GM18511 (cell line): ENCODE results near the gene LUC7L.
"Not testable (repeated sequence)": the region's sequence is repeated elsewhere in the genome, so short reads cannot be mapped to it uniquely, and the experiment has no call there.

ENCODE experiments used
- ATAC-seq: cut with Tn5 transposase; IDR thresholded peaks from one replicate; pipeline ENCODE4 v1.9.1; 2021; ENCODE audit warnings: mild to moderate bottlenecking, moderate library complexity; ENCODE audit not compliant: unreplicated experiment

The LUC7L gene

GRCh38 chr16:234468-235305 lies 5.4 kb upstream of the LUC7L start, which contains the start of gene FAM234A:
Gene FAM234A, plus strand, starts transcription at chr16:234821. Its CDS starts 19,593 bp downstream, at chr16:254414.
- ATAC-seq, result peak; percentile 87

DNA sequence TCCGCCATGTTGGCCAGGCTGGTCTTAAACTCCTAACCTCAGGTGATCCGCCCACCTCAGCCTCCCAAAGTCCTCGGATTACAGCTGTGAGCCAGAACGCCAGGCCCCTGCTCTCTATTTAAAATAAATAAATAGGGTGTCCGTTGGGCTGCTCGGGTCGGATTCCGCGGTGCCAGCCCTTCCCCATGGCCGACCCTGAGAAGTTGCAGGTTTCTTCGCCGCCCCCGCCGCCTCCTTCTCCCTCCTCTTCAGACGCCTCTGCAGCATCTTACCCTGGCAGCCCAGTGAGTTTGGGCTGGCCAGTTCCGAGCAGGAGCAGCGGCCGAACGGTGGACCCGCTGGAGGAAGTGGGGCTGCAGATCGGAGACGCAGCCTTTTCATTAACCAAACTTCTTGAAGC lies 1.7 kb upstream of the LUC7L start:
- no peak for ATAC-seq

GRCh38 chr16:230351-230750 lies 1.1 kb upstream of the LUC7L start:
- not testable (repeated sequence) for ATAC-seq

GRCh38 chr16:229731-230281 lies 557 bp upstream of the LUC7L start:
- no peak for ATAC-seq

DNA sequence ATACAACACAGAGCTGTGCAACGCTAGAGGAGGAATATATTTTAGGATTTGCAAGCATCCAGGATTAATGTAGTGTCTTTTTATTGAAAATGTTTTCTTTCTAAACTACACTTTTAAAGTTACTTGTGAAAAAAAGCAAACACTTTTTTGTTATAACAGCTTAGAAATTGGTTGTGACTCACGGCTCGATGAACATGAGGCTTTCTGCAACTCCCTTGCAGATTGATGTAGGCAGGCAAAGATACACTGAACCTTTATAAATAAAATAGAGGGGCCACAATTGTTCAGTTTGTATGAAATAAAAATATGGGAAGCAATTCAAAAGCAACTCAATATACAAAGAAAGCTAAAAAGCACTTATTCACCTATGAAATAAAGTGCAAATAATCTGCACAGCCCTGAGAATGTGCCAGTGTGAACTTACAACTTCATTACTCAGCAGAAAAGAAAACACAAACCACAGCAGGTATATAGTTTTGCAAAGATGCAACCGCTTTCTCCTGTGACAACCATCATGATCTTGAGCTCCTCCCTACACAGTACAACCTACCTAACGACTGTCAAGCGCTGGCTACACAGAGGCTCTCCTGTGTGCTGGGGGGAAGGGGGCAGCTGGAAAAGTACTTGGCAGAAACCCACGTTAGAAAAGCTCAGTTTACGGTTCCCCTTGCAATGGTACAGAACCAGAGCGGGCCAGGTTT lies 948 bp downstream of the LUC7L start:
- ATAC-seq, result peak; percentile 7

DNA sequence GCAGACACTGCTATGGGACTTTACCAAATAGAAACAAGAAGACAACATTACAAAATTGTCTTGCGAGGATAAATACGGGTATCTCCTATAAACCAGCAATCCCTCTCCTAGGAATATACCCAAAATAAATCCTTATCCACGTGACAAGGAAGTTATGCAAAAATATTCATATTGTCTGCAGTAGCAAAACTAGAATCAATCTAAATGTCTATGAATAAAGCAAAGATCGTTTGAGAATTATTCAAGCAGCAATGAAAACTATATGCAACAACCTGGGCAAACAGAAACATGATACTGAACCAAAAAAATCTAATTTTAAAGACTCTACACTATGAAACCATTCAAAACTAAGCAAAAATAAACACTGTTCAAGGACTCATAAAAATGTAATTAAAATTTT lies 9.2 kb downstream of the LUC7L start:
- no peak for ATAC-seq

- no peak for ATAC-seq
Observed at GRCh38 chr16:212999-213398, 16.2 kb downstream of the LUC7L start.

DNA sequence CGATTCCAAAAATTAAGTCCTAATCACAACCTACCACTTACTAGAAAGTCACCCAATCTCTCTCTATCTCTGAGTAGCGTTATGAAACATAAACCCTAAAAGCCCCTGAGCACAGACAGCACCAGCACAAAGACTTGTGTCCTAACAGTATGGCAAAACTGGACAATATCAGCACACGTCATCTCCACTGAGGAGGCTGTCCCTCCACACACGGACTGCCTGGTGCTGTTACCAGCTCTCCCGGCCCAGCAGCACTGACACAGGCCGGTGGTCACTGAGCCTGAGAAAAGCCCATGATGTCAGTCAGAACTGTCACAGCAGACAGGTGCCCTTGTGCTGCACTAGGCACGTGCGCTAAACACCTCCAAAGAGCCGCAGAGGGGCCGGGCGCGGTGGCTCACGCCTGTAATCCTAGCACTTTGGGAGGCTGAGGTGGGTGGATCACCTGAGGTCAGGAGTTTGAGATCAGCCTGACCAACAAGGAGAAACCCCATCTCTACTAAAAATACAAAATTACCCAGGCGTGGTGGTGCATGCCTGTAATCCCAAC lies 17.5 kb downstream of the LUC7L start:
- not testable (repeated sequence) for ATAC-seq

- not testable (repeated sequence) for ATAC-seq
Observed at GRCh38 chr16:209359-209758, 19.9 kb downstream of the LUC7L start.

DNA sequence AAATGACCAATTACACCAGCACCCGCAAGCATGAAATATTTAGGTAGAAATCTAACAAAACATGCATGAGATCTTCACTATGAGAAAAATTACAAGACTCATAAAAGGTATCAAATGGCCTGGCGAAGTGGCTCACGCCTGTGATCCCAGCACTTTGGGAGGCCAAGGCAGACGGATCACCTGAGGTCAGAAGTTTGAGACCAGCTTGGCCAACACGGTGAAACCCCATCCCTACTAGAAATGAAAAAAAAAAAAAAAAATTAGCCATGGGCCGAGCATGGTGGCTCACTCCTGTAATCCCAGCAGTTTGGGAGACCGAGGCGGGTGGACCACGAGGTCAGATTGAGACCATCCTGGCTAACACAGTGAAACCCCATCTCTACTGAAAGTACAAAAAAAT lies 25.2 kb downstream of the LUC7L start:
- ATAC-seq, result not testable (repeated sequence)

- no peak for ATAC-seq
Observed at GRCh38 chr16:203246-203645, 26.0 kb downstream of the LUC7L start.

GRCh38 chr16:200388-200787 lies 28.9 kb downstream of the LUC7L start:
- ATAC-seq, result no peak

- ATAC-seq, result no peak
Observed at GRCh38 chr16:194516-194915, 34.7 kb downstream of the LUC7L start.

DNA sequence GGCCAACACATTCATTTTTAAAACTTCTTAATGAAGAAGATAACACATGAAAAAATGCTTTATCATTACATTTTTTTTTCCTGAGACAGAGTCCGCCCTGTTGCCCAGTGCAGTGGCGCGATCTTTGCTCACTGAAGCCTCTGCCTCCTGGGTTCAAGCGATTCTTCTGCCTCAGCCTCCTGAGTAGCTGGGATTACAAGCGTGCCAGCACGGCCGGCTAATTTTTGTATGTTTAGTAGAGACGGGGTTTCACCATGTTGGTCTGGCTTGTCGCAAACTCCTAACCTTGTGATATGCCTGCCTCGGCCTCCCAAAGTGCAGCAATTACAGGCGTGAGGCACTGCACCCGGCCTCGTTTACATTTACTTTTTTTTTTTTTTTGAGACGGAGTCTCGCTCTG lies 35.8 kb downstream of the LUC7L start:
- ATAC-seq, result no peak

DNA sequence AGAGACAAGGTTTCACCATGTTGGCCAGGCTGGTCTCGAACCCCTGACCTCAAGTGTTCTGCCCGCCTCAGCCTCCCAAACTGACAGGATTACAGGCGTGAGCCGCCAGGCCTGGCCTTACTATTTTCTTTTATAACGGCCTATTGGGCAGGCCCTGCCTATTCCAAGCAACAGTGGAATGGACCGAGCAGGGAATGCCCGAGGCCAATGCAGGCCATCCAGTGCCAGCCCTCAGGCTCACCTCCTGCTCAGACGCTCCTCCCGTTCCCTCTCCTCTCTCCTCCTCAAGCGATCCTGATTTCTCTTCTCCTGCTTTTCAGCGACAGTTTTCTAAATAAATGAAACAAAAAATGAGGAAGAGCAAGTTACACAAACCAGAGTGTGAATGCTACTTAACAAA lies 36.6 kb downstream of the LUC7L start:
- ATAC-seq, result no peak

- ATAC-seq, result no peak
Observed at GRCh38 chr16:191831-192230, 37.4 kb downstream of the LUC7L start.

DNA sequence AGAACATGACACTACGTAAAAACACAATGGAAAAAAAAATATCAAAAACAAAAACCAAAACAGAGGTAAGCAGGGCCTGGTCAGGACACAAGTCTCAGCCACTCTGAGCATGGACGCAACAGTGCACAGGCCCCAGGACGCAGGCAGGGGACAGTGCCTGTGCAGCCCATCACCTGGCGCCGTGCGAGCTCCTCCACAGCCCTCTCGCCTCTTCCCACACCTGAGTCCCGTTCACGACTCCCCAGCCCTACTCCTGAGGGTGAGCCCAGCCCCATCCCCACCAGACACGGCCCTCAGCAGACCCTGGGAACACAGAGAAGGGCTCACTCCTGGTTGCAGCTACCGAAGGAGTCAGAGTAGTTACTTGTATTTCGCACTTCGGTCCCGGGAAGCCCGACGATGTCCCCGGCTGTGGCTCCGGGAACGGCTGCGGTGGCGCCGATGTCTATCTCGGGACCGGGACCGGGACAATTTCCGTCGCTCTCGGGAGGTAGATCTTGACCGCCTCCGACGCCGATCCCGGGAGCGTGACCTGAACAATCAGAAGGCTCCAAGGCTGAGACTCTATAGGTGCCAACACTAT lies 39.6 kb downstream of the LUC7L start:
- ATAC-seq, result no peak

- no peak for ATAC-seq
Observed at GRCh38 chr16:188674-189073, 40.6 kb downstream of the LUC7L start.

GRCh38 chr16:187330-187729 lies 41.9 kb downstream of the LUC7L start:
- no peak for ATAC-seq

GRCh38 chr16:185691-186090 lies 43.6 kb downstream of the LUC7L start:
- ATAC-seq, result no peak

- ATAC-seq, result no peak
Observed at GRCh38 chr16:185213-185612, 44.0 kb downstream of the LUC7L start.
